Skin epidermis (tissue), 12 donors: ENCODE measurements around the gene RHOBTB3.
A peak's percentile ranks its signal among the peaks of the same experiment; 100 is the strongest.

Experiments used
- H3K27ac ChIP-seq, 21 experiments: fragments of 200-600 bp; sonication (generic) in 11 of 21; one replicate each; pipeline ENCODE4 v1.5.0; 2020; ENCODE audit warnings: mild to moderate bottlenecking in 3 of 21, inconsistent platforms in 2 of 21, moderate library complexity in 2 of 21
- H3K4me3 ChIP-seq, 7 experiments: fragments of 200-600 bp; sonication (generic) in 2 of 7; one replicate each; pipeline ENCODE4 v1.5.0; 2020; ENCODE audit warnings: inconsistent platforms in 2 of 7, mild to moderate bottlenecking in 2 of 7, moderate library complexity in 1 of 7

RHOBTB3 gene

DNA sequence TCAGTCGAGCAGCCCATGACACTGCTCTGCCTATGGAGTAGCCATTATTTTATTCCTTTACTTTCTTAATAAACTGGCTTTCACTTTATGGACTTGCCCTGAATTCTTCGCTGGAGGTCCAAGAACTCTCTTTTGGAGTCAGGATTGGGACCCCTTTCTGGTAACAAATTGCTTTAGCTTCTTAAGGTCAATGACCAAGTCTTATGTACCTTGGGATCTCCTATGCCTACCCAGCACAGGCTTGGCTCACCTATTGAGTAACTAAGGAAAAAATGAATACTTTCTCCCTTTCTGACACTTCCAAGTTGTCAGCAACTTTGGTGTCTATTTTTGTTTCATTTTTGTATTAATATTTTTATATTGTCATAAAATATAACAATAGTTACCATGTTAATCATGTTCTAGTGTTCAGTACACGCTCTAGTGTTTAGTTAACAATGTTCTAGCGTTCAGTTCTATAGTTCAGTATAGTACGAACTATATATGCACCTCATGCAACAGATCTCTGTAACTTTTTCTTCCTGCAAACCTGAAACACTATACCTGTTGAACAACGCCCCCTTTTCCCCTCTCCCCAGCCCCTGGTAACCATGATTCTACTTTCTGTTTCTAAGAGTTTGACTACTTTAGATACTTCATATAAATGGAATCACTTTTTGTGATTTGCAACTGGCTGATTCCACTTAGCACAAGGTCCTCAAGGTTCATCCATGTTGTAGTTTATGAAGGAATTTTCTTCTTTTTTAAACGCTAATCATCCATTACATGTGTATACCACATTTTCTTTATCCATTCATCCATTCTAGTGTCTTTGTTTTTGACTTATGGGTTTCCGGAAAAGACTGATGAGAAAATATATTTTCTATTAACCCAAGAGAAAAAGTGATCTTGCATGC is 1.8 kb upstream of the RHOBTB3 start:
- H3K4me3 ChIP-seq: no peak overlapping the region
- H3K27ac ChIP-seq: peak overlapping the region in 7 of 21 experiments; percentile 19 to 92 (median 81)

DNA sequence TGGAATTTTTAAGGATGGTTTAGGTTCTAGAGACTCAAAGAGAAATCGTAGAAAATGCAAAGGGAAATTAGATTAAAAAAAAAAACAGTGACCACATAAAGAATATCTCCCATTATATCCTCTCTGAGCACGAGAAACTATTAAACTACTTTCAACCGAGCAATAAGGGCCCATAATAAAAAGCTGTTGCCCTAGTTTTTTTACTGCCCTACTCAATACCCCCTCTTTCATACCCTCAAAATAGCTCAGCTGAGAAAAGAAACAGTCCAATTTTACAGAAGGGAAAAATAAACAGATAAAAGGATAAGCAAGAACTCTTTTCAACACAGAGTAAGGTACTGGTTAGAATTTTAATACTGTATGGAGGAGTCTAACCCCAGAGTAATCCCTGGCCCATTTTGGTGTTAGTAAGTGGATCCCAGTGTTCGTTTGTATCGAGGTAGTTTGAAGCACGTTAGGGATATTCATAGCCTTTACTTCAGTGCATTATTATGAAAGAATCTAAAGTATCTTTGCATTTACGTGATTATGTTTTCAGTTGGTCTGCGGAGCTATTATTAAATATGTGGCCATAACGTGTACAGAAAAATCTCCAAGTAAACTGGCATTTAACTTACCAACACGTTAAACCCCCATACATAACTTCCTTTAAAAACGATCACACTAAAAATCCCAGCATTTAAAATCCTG is 980 bp upstream of the RHOBTB3 start:
- Histone ChIP-seq H3K4me3 (peak overlapping the region in 6 of 7 experiments; percentile 57 to 77 (median 68)), H3K27ac (peak overlapping the region in 19 of 21 experiments; percentile 29 to 94 (median 85))

DNA sequence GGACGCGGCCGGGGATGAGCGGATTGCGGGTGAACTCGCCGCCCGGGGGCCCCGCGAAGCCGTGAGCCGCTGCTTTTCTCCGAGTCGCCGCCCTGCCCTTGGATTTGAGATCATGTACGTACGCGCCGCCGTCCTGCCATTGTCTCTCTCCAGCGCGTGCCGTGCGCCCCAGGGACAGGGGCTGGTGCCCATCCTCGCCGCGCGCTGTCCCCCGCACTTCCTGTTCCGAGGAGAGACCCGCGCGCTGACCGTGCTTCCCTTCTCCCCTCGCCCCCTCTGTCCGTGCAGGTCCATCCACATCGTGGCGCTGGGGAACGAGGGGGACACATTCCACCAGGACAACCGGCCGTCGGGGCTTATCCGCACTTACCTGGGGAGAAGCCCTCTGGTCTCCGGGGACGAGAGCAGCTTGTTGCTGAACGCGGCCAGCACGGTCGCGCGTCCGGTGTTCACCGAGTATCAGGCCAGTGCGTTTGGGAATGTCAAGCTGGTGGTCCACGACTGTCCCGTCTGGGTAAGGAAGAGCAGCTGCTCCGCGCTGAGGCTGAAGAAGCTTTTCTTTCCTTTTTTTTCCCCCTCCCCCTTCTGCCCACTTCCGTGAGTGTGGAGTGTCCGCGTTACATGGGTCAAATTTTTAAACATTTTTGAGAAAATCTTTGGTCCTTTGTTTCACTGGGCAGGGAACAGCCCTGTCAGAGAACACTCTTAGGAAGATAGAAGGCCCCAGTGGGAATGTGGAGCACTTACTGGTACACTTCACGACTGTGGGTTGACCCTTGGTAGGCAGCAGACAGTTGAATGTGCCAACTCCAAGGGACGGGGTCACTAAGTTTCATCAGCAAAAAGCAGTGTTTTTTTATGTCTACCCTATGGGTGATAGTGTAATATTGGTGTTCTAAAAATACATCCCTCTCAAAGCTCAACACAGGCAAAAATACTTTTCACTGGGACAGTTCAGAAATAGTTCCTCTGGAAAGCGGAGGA is 727 bp downstream of the RHOBTB3 start:
- peak overlapping the region; percentile 57 to 77 (median 67) for H3K4me3 ChIP-seq
- H3K27ac ChIP-seq: peak overlapping the region; percentile 50 to 94 (median 85)

DNA sequence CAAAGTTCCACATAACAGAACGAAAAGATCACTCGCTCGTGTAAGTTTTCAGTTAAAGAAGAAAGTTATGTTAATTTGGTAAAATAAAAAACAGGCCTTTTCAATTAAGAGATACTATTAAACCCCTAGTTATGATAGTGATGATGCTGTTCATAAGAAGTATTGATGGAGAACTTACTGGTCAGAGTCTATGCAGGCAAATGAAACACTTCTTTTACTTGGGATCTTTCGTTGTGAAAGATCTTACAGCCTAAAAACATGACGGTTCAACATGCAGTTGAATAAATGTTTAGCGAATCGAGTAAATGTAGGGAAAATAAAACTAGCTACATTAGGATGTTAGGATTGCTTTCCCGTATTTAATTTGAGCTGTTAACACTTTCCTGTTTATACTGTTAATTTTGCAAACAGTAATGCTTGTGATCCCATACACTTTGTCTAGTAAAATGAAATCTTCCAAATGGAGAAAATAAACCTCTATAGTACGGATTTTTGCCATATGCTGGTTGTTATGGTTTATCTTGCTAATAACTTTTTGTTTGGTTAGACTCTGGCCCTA is 2.0 kb downstream of the RHOBTB3 start:
- peak overlapping the region in 3 of 7 experiments; percentile 61 to 77 (median 67) for H3K4me3 ChIP-seq
- peak overlapping the region in 3 of 21 experiments; percentile 3 to 41 (median 16) for H3K27ac ChIP-seq

DNA sequence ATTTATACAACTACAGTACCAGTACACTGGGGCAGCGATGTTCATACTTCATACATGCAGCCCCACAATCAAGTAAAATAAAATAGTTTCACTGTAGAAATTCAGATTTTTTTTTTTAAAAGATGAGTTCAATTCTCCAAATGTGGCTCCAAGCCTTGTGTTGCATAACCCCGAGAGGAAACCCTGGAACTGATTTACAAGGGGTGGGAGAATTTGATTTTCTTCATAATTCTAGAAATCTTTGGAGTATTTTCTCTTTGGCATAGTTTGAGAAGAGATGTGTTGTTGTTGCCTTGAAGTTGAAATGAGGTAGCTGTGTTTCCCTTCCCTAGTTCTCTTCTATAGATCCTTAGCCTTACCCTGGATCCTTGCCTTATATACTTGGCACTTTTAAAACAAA is 3.1 kb downstream of the RHOBTB3 start:
- H3K27ac ChIP-seq: peak overlapping the region in 4 of 21 experiments; percentile 3 to 42 (median 37)
- peak overlapping the region in 1 of 7 experiments; percentile 77 for H3K4me3 ChIP-seq

DNA sequence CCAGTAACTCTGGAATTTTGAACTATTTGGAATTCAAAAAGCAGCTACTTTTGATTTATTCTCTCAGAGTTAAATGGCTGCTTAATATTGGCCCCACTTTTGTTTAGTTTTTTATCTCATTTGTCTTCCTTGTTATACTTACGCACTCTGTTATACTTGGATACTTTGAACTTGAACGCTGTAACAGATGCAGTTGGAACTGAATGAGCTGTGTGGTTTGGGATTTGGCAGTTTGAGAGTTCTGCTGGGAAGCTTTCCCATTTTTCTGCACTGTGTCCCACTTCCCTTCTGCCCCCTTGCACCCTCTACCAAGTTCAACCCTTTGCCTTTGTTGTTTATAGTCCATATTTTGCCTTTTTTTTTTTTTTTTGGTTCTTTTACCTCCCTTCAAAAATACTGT is 3.8 kb downstream of the RHOBTB3 start:
- Histone ChIP-seq H3K27ac (peak overlapping the region in 2 of 21 experiments; percentile 42 to 46), H3K4me3 (no peak overlapping the region)

DNA sequence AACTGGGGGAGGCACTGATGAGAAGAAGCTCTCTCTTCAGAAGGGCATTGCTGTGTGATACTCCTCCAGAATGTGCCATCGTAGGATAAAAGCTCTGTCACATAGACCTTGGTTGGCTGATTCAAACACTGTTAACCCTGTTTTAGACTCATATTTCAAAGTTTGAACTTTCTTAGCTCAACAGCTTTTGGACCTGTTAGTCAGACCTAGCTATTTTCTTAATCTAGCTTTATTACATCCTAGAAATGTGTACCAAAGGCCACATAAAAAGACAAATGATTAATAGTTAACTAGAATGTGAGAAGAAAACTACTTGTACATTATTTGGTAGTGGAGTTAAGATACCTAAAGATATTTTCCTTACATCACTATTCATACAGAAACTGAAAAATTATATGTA is 4.3 kb downstream of the RHOBTB3 start:
- H3K27ac ChIP-seq: peak overlapping the region in 2 of 21 experiments; percentile 42 to 46

DNA sequence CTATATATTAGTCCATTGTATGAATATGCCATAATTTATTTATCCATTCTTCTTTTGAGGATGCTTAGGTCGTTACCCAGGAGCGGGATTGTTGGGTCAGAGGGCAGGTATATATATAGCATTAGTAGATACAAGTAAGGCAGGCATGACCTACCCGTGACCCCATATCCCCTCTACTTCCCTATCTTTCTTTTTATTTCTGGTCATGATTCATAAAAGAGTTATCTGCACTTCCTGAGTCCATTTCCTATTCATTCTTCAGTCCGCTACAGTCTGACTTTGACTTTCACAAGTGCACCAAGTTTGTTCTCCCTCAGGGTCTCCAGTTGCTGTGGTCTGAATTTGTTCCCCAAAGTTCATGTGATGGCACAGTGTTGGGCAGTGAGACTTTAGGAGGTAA is 6.9 kb downstream of the RHOBTB3 start:
- no peak overlapping the region for H3K27ac ChIP-seq
- H3K4me3 ChIP-seq: no peak overlapping the region

More for the DNA sequence above, 4.3 kb downstream of the RHOBTB3 start:
- no peak overlapping the region for H3K4me3 ChIP-seq

DNA sequence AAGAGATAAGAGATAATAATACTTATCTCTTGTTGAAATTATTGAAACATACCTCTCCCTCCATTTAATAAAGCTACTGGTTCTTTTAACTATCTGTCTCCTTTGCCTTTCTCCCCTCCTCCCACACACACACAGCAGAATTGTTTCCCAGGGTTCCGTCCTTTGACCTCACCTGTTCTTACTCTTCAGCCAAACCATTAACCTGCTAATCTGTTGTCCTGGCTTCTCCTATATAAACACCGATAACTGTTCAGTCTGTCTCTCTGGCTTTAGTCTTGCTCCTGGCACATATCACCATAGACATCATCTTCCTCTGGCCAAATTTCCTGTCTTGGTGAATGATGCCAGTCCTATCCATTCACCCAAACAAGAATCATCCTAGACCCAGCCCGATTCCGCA is 7.7 kb downstream of the RHOBTB3 start:
- Histone ChIP-seq H3K27ac (no peak overlapping the region), H3K4me3 (no peak overlapping the region)

DNA sequence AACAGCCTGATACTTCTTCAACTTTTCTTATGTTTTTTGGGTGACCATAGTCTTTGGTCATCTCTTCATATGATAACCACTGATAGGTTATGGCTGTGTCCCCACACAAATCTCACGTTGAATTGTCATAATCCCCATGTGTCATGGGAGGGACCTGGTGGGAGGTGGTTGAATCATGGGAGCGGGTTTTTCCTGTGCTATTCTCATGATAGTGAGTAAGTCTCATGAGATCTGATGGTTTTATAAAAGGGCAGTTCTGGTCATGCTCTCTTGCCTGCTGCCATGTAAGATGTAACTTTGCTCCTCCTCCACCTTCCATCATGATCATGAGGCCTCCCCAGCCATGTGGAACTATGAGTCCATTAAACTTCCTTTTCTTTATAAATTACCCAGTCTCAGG is 8.7 kb downstream of the RHOBTB3 start:
- H3K27ac ChIP-seq: no peak overlapping the region
- no peak overlapping the region for H3K4me3 ChIP-seq

DNA sequence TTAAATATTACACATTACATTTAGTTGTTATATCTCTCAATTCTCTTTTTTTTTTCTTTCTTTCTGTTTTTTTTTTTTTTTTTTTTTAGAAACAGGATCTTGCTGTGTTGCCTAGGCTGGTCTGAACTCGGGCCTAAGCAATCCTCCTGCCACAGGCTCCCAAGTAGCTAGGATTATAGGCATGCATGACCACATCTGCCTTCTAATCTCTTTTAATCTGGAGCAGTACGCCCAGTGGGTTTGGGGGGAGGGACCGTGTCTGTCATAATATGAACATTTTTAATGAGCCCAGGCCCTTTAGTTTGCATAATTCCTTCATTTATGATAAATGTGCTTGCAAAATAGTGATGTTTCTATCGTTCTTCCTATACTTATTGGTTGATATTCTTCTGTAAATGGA is 10.3 kb downstream of the RHOBTB3 start:
- no peak overlapping the region for H3K27ac ChIP-seq
- H3K4me3 ChIP-seq: no peak overlapping the region

DNA sequence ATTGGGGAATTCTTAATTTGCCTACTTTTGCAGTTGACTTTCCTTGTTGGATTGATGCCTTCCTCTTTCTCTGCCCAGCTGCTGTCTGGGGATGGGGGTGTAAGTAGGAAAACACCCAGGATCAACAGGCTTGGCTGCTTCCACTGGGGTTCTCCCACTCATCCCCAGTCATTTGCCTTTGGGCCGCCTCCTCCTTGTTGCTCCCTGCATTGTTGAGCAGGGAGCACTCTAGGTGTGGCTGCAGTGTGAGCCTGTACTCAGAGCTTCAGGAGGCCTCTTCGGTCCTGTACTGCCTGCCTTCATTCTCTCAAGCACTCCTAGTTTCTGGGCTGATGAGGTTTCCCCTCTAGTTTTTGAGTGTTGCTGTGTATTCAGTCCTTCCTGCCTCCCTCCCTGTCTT is 12.1 kb downstream of the RHOBTB3 start:
- no peak overlapping the region for H3K4me3 ChIP-seq
- peak overlapping the region in 5 of 21 experiments; percentile 2 to 56 (median 17) for H3K27ac ChIP-seq

DNA sequence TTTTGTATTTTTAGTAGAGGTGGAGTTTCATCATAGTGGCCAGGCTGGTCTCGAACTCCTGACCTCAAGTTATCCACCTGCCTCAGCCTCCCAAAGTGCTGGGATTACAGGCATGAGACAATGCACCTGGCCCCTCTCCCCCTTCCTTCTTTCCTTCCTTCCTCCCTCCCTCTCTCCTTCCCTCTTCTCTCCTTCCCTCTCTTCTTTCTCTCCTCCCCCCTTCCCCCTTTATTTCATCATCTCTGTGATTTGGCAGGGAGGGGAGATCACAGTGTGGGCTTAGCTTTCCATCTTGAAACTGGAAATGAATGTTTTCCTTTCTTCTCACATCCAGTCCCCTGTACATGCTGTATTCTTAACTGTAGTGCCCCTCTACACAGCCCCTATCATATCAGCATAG is 12.7 kb downstream of the RHOBTB3 start:
- Histone ChIP-seq H3K27ac (peak overlapping the region in 4 of 21 experiments; percentile 2 to 56 (median 19)), H3K4me3 (no peak overlapping the region)

DNA sequence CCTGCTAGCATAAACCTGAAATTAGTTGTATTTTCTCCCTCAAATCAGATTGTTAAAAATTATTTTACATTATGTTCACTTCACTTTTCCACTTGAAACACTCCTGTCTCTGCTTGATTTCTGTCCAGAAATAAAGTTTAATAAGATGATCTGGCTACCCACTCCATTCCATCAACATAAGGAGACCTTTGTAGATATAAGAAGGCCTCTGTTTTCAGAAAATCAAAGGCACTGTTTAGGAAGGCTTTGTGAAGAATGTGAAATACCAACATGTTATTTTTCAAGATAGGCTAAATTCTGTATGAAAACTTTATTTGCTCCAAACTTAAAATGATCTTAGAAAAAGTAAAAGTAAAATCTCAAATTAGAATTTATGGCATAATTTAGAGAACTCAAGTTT is 15.1 kb downstream of the RHOBTB3 start:
- H3K4me3 ChIP-seq: no peak overlapping the region
- H3K27ac ChIP-seq: no peak overlapping the region

DNA sequence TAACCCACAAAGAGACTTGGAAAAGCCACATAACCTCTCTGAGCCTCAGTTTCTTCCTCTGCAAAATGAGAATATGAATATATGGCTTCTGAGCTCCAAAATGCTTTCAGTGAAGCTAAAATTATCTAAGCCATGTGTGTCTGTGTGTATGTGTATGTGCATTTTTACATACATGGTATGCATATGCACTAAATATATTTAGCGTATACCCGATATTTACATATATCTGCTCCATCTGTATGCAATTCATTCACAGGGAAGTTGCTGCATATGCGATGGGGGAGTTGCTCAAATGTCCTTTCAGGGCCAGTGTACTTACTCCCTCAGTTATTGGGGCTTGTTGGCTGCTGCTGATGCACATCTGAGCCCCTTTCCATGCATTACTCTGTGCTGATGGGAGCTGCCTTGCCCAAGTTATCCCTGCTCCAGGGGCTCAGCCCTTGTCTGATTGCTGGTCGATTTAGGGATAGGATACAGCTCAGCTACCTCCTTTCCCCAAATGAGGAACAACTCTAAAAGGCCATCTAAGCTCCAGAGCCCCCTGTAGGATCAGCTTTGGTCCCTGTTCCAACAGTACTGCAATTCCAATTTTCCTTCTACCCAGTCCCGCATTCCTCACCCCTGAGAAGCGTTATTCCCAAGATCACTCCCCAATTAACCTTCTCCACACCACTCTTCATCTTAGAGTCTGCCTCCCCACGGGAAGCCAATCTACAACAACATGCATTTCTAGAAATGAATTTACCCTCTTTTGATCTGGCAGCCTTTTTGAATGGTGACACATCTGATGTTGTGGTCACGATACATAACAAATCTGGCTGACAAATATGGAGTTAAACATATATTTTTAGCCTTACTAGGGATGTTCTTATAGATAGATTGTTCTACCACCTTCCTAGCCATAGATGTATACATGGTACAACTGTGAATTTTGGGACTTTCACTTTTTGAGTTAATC is 15.9 kb downstream of the RHOBTB3 start:
- H3K4me3 ChIP-seq: no peak overlapping the region
- no peak overlapping the region for H3K27ac ChIP-seq

DNA sequence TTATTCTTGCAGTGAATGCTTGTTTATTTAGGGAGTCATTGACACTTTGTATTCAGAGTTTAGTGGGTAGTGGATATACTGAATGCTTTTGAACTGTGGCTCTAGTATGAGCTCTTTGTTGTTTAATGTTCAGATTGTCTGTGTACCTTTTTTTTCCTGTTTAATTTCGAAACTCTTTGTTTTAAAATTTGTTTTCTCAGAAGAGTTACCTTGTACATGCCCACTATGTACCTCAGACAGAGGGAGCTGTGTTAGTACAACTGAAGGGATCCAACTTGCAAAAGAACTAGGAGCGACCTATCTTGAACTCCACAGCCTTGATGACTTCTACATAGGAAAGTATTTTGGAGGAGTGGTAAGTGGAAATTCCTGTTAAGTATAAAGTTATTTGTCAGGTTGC is 17.0 kb downstream of the RHOBTB3 start:
- Histone ChIP-seq H3K27ac (no peak overlapping the region), H3K4me3 (no peak overlapping the region)

DNA sequence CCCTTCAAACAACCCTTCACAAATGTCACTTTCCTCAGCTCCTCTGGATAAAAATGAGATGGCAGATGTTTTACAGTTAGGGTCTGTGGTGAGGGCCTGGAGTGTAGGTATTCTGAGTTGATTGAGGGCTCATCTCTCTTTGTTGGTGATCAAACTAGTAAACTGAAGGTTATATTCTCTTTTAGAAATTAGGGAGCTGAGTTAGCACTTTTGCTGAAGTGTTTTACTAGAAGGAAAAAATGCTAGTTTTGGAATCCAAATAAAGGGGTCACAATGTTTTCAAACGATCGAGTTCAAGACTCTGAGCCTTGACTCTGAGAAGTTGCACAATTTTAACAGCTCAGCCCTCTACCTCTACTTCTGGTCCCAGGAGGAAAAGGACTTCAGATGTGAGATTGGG is 23.4 kb downstream of the RHOBTB3 start:
- no peak overlapping the region for H3K27ac ChIP-seq
- no peak overlapping the region for H3K4me3 ChIP-seq

DNA sequence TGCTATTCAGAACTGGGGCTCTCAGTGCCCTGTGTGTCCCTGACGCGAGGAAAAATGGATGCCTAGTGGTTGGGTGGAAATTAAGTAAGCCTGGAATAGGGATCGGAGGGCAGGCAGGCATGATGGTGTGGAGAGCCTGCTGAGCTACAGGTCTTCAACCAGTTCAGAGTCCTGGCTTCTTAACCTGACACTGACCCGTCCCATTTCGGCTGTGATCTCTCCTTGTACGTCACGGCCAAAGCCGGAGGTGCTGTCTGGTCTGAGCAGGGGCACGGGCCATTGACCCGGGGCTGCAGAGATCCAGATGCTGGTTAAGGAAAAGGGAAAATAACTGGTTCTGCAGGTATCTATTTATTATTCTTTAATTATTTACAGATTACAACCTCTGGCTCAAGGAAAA is 27.9 kb downstream of the RHOBTB3 start:
- H3K27ac ChIP-seq: peak overlapping the region in 5 of 21 experiments; percentile 23 to 78 (median 35)
- H3K4me3 ChIP-seq: no peak overlapping the region
